Lung microvascular endothelial cell (primary cell): Measurements from ENCODE around the gene NPRL2. TPM values are rescaled to one million over a fixed set of nuclear protein-coding genes. Genes with fewer than 3 reads are reported as not detected.

ENCODE experiments used
- DNase-seq, 2 donors: peaks; one replicate each; pipeline versions ENCODE4 v3.0.0 to v3.0.0-alpha.2; 2010; ENCODE audit warnings: low read depth in 2 of 2
- total RNA-seq: library from RNA; depleted of rRNA; stranded (reverse); fragments of >200 nt; gene quantifications from 2 replicates; pipeline ENCODE4 v1.2.1, GENCODE V29; 2014

The NPRL2 gene
- total RNA-seq, 1 donor from 2014 or later, result 17.3 TPM

DNA sequence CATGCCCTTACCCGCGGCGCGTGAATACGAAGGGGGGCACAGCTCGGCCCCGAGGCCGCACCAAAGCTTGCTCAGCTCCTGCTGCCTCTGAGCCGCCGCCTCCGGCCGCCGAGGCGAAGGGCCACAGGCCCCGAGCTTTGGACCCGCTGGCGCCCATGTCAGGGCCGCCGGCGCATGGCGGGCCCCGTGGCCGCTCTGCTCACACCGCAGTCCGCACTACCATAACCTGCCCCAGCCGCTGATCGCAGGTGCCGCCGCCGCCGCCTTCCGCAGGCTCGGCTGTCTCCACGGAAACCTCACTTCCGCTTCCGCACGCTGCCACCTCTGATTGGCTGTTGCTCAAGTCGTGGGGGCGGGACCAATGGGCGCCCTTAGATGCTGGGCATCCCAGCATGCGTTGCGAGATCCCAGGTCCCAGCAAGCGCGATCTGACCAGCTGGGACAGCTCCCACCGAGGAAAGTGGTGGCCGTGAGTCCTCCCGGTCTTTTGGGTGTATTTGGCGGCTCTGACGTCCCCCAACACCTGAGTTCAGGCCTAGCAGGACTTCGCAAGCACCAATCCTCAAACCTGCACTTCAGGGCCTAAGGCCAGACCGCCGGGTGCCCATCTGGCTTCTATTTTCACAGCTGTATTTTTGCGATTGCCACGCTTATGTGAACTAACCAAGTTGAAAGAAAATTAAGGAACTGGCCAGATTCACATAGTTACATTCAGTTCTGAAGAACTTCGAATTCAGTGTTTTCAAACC, 22.5 kb downstream of the NPRL2 start, which contains the start of gene TUSC2:
TSS of gene TUSC2 (minus strand) at position 281 of the 749 bp plus-strand sequence. CDS start at position 157, 124 bp downstream.
- DNase-seq, result peak; percentile 98

GRCh38 chr3:50327129-50327528, 23.4 kb downstream of the NPRL2 start:
- DNase-seq, result no peak

DNA sequence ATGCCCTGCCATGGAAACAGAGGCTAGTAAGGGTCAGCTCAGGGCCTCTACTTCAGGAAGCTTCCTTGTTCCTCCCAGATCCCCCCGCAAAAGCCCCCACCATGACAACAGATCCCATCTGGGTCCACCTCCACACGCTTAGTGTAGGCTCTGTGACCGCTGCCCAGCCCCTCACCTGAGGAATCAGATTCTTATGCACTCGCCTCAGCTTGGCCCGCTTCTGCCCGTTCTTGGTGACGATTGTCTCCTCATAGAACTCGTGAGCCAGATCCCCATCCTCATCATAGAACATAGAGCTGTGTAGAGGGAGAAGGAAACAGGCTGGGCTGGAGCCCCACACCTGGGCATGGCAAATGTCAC, 24.4 kb downstream of the NPRL2 start:
- DNase-seq, result no peak

- DNase-seq, result no peak
Observed at GRCh38 chr3:50325497-50326181, 24.9 kb downstream of the NPRL2 start.

- DNase-seq, result no peak
Observed at GRCh38 chr3:50325113-50325480, 25.5 kb downstream of the NPRL2 start.

DNA sequence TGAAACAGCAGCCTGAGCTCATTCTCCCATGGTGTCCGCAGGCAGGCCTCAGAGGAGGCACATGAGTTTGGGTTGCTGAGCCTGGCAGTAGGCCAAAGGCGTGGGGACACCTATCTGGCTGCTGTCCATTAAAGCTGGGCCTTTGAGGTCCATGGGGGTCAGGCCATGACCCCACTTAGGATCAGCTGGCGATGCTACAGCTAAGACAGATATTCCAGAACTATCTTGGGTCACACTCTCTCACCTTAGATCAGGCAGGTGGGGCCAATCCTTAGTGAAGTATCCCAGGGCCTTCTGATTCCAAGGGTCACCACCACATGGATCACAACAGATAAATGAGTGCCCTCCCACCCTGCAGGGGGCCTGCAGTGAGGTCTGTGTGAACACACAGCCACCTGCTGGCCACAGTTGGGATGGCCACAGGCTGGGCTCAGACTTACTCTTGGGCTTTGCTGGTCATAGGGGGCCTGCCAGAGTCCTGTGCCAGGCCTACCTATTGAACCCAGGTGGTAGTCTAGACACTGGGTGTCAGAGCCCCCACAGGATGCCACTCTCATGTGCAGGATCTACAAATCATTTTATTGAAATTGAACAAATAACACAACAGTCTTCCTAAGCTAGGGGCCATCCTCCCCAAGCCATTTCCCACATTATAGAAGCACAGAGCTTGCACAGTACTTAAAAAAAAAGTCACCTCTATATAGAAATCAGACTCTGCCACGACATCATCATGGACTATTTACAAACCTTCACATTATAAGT, 26.0 kb downstream of the NPRL2 start:
- DNase-seq, result peak; percentile 83 to 93

GRCh38 chr3:50323614-50324199, 26.9 kb downstream of the NPRL2 start:
- DNase-seq, result peak; percentile 94 to 97

DNA sequence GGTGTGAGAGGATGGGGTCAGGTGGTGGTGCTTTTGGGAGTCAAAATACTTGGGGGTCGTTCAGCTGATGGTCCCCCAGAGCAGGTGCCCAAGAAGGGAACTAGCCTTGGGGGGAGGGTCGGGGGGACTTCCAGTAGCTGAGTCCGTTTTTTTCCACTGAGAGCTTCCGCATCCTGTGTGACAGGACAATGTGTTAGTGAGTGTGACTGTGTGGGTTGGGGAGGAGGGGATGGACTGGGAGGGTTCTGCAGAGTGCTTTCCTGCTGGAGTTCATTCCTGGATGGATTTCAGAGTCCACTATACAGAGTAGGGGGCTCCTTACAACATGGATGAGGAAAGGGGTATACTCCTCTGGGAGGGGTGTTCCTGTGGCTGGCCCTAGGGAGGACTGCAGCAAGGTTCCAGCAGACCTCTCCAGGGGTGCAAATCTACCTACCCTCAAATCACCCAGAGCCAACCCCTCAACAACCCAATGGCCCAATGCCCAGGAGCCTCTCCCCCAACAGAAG, 27.4 kb downstream of the NPRL2 start:
- DNase-seq, result peak; percentile 88 to 97

DNA sequence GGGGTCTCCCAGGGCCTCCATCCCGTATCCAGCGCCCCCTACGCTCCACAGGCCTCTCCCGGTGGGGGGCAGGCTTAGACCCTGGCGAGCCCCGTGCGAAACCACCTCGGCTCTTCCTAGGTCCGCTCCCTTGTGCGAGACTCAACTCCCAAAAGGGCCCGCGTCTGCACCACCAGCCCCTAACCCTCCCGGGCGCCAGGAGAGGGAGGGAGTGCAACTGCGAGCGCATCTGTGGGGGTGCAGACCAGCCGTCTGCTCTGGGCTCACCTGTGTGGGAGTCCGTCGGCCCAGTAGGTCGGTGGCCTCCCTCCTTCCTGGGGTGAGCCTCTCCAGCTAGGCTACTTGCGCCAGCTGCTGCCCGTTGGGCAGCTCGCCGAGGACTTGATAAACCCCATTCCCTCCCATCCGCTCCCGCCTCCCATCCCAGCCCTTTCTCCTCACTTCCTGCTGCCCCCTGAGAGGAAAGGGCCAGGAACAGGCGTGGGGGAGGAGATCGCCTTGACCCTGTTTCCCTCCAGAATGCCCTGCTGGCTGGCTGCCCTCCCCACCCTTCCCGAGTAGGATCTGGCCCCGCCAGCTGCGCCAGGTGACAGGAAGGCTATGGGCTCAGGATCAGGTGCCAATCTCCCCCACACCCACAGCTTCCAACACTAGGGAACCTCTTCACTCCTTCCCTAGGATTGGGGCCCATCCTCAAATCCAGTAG, 28.0 kb downstream of the NPRL2 start, which contains the start of gene HYAL2:
TSS of gene HYAL2 (minus strand) at position 360 of the 706 bp plus-strand sequence. CDS start 2,256 bp downstream, outside the sequence.
- peak; percentile 77 to 89 for DNase-seq

DNA sequence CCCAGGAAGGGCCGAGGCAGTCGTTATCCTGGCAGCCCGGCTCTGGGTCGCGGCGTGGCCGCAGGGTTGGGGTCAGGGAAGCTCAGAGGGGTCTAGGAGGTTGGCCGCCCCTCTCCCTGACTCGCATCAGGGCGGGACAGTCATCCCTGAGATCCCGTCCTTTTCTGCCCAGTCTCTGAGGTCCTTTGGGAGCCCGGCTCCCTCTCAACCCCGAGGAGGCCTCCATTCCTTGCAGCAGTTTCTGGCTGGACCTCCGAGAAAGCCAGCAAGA, 28.5 kb downstream of the NPRL2 start:
- no peak for DNase-seq

GRCh38 chr3:50321336-50322114, 29.1 kb downstream of the NPRL2 start:
- peak; percentile 91 to 95 for DNase-seq

DNA sequence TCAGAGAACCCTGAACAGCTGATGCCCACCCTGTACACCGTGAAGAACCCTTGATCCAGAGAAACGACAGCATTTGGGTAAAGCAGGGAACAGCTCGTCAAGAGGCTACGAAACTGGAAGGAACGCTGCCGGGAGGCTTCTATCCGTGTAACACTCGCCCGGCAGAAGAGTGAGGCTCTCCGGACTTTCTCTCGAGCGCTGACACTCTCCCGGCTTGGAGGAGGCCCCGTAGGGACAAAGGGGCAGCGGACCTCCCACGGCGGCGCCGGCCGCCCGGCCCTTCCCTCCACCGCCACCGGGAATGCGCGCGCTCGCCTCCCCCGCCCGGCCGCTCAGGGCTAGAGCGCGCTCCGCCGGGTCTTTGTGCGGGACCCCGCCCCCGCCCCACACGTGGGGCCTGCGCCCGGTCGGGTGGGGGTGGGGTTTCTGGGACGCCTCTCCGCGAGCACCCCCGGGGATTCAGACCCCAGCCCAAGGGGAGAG, 29.7 kb downstream of the NPRL2 start:
- peak; percentile 73 to 83 for DNase-seq

- DNase-seq, result peak; percentile 66 to 67
Observed at GRCh38 chr3:50319894-50320625, 30.5 kb downstream of the NPRL2 start.

DNA sequence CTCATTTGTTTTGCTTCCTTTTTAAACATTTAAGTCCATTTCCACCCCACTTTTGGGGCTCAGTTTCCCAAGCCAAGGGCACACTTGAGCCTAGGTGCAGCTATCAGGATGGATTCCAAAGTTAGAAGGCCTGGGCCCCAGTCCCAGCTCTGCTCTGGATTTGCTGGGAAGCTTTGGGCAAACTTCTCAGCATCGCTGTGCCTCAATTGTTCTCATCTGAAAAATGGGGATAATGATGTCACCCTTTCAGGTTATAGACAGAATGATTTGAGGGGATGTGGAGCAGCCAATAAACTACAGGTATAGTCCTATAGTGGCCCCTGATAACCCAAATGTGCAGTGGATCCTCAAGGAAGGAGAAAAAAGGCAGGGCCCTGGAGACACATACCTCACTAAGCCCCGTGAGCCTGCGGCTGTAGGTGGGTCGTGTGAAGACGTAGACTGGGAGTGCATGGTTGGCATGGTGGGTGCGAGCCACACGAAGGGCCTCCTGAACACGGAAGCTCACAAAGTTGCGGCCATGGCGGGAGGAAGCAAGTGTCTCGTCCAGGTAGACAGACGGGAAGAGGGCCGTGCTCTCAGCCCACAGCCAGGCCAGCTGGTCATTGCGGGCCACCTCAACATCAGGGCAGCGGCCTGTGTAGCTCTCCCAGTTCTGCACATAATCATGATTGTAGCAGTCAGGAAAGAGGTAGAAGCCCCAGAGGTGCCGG, 31.2 kb downstream of the NPRL2 start:
- DNase-seq, result peak in 1 of 2 donors; percentile 21

DNA sequence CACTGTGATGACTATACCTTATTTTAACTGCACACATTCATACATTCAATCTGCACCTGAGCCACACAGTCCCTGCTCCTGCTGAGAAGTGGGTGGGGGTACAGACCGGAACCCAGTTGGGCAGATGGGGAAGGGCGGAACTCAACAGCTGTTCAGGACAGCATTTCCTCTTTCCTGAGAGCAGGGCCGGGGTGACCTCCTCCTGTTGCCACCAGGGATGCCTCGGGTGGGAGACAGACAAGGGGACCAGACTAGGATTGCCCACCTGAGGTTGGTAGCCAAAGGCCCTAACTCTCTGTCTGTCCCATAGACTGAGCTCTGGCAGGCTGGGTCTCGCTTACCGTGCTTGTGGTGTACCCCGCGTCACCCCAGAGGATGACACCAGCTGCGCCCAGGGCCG, 32.0 kb downstream of the NPRL2 start:
- DNase-seq, result no peak

- DNase-seq, result no peak
Observed at GRCh38 chr3:50318163-50318562, 32.4 kb downstream of the NPRL2 start.

DNA sequence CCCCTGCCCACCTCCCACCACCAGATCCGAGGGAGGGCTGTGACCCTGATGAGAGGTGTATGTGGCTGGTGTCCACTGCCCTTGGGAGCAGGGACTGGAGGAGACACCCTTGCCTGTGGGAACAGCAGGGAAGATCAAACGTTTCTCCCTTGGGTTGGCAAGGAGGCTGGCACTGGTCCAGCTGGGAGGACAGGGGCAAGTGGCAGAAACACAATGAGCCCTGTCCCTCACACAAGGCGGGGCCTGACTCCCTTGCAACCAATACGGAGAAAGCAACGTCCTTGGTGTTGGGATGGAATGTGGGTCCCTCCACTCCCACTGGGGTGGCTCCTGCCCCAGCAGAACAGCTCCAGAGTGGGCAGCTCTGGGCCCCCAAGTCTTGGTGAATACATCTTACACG, 33.3 kb downstream of the NPRL2 start:
- no peak for DNase-seq

GRCh38 chr3:50316657-50317242, 33.8 kb downstream of the NPRL2 start:
- DNase-seq, result peak in 1 of 2 donors; percentile 85
